ENCODE data around the gene MEIS2.
A peak's percentile ranks its signal among the peaks of the same experiment; 100 is the strongest.

The MEIS2 gene

GRCh38 chr15:37100109-37100965 lies at the start of gene MEIS2:
Gene MEIS2, minus strand, starts transcription at chr15:37100549. Its CDS starts 1,083 bp downstream, at chr15:37099466.
- peak in 1 of 2 donors; percentile 33 for DNase-seq (ENCODE audit: low read depth in 2 of 2)

- no peak for DNase-seq (ENCODE audit: low read depth in 2 of 2)
These were observed 48.8 kb upstream of the MEIS2 start for GRCh38 chr15:37149146-37149545.

GRCh38 chr15:37148714-37149113 lies 48.4 kb upstream of the MEIS2 start:
- DNase-seq (ENCODE audit: low read depth in 2 of 2): no peak

- no peak for DNase-seq (ENCODE audit: low read depth in 2 of 2)
These were observed 43.0 kb upstream of the MEIS2 start for GRCh38 chr15:37143351-37143750.

- no peak for DNase-seq (ENCODE audit: low read depth in 2 of 2)
These were observed 42.0 kb upstream of the MEIS2 start for GRCh38 chr15:37142371-37142770.

- DNase-seq (ENCODE audit: low read depth in 2 of 2): no peak
These were observed 40.2 kb upstream of the MEIS2 start for GRCh38 chr15:37140531-37141058.

GRCh38 chr15:37138591-37139215 lies 38.4 kb upstream of the MEIS2 start:
- DNase-seq (ENCODE audit: low read depth in 2 of 2): no peak

- DNase-seq (ENCODE audit: low read depth in 2 of 2): no peak
These were observed 36.9 kb upstream of the MEIS2 start for GRCh38 chr15:37137221-37137620.

GRCh38 chr15:37136666-37137065 lies 36.3 kb upstream of the MEIS2 start:
- DNase-seq (ENCODE audit: low read depth in 2 of 2): no peak

- no peak for DNase-seq (ENCODE audit: low read depth in 2 of 2)
These were observed 34.9 kb upstream of the MEIS2 start for GRCh38 chr15:37135225-37135624.

- no peak for DNase-seq (ENCODE audit: low read depth in 2 of 2)
These were observed 34.4 kb upstream of the MEIS2 start for GRCh38 chr15:37134699-37135131.

- DNase-seq (ENCODE audit: low read depth in 2 of 2): no peak
These were observed 33.9 kb upstream of the MEIS2 start for GRCh38 chr15:37134244-37134643.

- DNase-seq (ENCODE audit: low read depth in 2 of 2): no peak
These were observed 33.3 kb upstream of the MEIS2 start for GRCh38 chr15:37133602-37134001.

GRCh38 chr15:37132826-37133417 lies 32.6 kb upstream of the MEIS2 start:
- DNase-seq (ENCODE audit: low read depth in 2 of 2): no peak

- no peak for DNase-seq (ENCODE audit: low read depth in 2 of 2)
These were observed 31.3 kb upstream of the MEIS2 start for GRCh38 chr15:37131621-37132020.

GRCh38 chr15:37130356-37130755 lies 30.0 kb upstream of the MEIS2 start:
- DNase-seq (ENCODE audit: low read depth in 2 of 2): no peak

- no peak for DNase-seq (ENCODE audit: low read depth in 2 of 2)
These were observed 24.8 kb upstream of the MEIS2 start for GRCh38 chr15:37125143-37125542.

GRCh38 chr15:37124331-37124730 lies 24.0 kb upstream of the MEIS2 start:
- DNase-seq (ENCODE audit: low read depth in 2 of 2): no peak

GRCh38 chr15:37122703-37123102 lies 22.4 kb upstream of the MEIS2 start:
- no peak for DNase-seq (ENCODE audit: low read depth in 2 of 2)

GRCh38 chr15:37121492-37121891 lies 21.1 kb upstream of the MEIS2 start:
- DNase-seq (ENCODE audit: low read depth in 2 of 2): no peak

GRCh38 chr15:37117030-37117429 lies 16.7 kb upstream of the MEIS2 start:
- DNase-seq (ENCODE audit: low read depth in 2 of 2): no peak

GRCh38 chr15:37115538-37115937 lies 15.2 kb upstream of the MEIS2 start:
- DNase-seq (ENCODE audit: low read depth in 2 of 2): no peak
